C4-2B (cell line): ENCODE results near the gene MTMR3.

Experiments used
- H3K27ac ChIP-seq: fragments of 450-650 bp; 2 replicates; pipeline ENCODE4 v1.5.1; 2017
- ZFX ChIP-seq: fragments of 450-650 bp; IDR thresholded peaks from 2 replicates; pipeline ENCODE4 v1.6.1; 2017
- TF ChIP-seq, protein P1 (sequence below): fragments of 450-650 bp; conservative IDR thresholded peaks from 2 replicates; pipeline ENCODE4 v1.5.1; 2017; ENCODE audit warnings: mild to moderate bottlenecking

Gene MTMR3

DNA sequence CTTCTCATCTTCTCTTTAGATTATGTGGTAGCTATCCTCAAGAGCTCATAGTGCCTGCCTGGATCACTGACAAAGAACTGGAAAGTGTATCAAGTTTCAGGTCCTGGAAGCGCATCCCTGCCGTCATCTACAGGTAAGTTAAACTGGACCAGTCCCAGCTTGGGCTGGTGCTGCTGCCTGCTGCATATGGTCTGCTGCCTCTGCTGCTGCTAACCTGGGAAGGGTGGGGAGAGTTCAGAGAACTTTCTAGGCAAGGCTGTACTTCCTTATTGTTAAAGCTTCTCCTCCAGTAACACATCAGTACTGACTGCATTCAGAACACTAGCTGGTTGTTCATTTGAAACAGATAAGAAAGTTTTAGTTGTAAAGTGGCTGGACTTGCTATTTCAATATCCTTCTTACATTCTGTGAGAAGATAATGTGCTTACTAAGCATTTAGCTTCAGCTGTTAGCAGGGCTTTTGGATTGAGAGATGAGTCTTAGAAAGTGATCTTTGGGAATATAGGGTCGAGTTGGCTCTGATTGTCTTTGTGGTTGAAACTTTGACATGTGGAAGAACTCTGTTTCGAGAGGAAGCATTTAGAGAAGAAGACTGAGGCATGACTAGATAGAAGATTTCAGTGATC, 120.0 kb downstream of the MTMR3 start:
- TF ChIP-seq, protein P1, sequence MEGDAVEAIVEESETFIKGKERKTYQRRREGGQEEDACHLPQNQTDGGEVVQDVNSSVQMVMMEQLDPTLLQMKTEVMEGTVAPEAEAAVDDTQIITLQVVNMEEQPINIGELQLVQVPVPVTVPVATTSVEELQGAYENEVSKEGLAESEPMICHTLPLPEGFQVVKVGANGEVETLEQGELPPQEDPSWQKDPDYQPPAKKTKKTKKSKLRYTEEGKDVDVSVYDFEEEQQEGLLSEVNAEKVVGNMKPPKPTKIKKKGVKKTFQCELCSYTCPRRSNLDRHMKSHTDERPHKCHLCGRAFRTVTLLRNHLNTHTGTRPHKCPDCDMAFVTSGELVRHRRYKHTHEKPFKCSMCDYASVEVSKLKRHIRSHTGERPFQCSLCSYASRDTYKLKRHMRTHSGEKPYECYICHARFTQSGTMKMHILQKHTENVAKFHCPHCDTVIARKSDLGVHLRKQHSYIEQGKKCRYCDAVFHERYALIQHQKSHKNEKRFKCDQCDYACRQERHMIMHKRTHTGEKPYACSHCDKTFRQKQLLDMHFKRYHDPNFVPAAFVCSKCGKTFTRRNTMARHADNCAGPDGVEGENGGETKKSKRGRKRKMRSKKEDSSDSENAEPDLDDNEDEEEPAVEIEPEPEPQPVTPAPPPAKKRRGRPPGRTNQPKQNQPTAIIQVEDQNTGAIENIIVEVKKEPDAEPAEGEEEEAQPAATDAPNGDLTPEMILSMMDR: no peak
- TF ChIP-seq ZFX: no peak
- no peak overlapping the region for H3K27ac ChIP-seq

DNA sequence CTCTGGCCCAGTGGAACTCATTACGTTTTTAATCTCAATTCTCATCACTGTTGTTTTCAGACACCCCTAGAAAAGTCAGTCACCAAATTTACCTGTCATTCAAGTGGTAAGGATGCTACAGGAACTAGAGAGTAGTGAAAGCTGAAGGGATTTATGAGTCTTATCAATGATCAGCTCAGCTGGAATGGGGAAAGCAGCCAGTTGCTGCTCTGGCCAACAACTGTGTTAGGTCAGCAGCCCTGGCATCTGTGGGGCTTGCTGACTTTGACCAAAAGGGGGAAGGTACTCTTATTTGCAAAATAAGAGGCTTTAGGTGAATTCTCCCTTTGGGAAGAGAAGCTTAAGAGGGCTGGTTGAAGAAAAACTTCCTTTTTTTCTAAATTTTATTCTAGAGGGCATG, 121.1 kb downstream of the MTMR3 start:
- H3K27ac ChIP-seq: no peak overlapping the region
- TF ChIP-seq ZFX: no peak
- TF ChIP-seq, protein P1: no peak

GRCh38 chr22:30004694-30005093, 121.7 kb downstream of the MTMR3 start:
- TF ChIP-seq ZFX: no peak
- TF ChIP-seq, protein P1: 0 out of 2 replicates have a peak, but pooled peaks have one; percentile 21
- H3K27ac ChIP-seq: peak overlapping the region; percentile 20; the same call in 1 of the 2 replicates

DNA sequence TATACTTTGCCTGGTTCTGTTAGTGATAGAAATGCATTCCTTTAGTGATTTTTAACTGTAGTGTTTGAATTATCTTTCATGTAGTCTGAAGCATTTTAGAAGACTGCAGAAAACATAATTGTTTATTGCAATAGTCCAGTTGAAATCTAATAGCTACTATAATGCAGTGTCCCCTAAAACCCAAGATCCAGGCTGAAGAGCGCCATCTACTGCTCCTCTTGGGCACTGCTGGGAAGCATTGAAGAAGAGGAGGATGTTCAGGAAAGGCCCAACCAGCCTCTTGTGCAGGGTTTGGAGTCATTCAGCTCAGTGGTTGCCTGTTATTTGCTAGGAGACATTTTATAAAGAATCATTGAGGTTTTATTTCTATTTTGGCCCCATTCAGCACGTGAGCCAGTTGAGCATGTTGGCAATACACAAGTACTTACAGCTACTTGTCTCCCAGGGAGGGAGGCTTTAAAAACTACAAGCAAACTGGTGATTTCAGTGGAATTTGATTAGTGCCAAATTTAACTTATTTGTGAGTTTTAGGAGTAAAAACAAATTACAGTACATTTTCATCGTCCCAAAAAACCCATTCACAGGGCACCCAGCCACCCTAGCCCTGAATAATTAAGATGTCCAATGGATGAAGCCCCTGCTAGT, 122.4 kb downstream of the MTMR3 start:
- H3K27ac ChIP-seq: no peak overlapping the region
- TF ChIP-seq, protein P1: peak; percentile 99
- TF ChIP-seq ZFX: no peak

- TF ChIP-seq ZFX: no peak
- TF ChIP-seq, protein P1: no peak
- no peak overlapping the region for H3K27ac ChIP-seq
These were observed 124.4 kb downstream of the MTMR3 start for GRCh38 chr22:30007361-30007760.

DNA sequence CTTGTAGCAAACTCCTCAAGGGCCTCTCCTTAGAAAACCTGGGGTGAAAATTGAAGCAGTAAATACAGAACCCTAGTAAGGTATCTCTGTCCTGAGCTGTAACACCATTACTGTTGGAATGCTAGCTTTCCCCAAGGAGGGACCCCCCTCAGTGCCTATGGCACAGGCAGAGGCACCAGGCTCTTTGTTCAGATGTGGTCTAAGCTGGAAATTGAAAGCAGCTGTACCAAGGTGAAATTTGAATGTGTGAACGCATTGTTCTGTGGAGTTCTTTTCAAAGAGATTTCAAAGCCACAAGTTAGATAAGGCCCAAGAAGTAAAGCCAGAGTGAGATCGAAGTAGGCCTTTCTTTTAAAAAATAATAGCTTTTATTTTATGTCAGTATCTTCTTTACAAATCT, 125.4 kb downstream of the MTMR3 start:
- no peak overlapping the region for H3K27ac ChIP-seq
- TF ChIP-seq ZFX: no peak
- TF ChIP-seq, protein P1: no peak

GRCh38 chr22:30009478-30009877, 126.5 kb downstream of the MTMR3 start:
- no peak overlapping the region for H3K27ac ChIP-seq
- TF ChIP-seq ZFX: no peak
- TF ChIP-seq, protein P1: no peak
